Measurements from ENCODE around the gene CCDC117. TPM values are rescaled to one million over a fixed set of nuclear protein-coding genes. Genes with fewer than 3 reads are reported as not detected.

Gene CCDC117
- total RNA-seq, 1 donor from 2014 or later, result 8.4 TPM

- no peak for FAIRE-seq
- TF ChIP-seq, protein P1, sequence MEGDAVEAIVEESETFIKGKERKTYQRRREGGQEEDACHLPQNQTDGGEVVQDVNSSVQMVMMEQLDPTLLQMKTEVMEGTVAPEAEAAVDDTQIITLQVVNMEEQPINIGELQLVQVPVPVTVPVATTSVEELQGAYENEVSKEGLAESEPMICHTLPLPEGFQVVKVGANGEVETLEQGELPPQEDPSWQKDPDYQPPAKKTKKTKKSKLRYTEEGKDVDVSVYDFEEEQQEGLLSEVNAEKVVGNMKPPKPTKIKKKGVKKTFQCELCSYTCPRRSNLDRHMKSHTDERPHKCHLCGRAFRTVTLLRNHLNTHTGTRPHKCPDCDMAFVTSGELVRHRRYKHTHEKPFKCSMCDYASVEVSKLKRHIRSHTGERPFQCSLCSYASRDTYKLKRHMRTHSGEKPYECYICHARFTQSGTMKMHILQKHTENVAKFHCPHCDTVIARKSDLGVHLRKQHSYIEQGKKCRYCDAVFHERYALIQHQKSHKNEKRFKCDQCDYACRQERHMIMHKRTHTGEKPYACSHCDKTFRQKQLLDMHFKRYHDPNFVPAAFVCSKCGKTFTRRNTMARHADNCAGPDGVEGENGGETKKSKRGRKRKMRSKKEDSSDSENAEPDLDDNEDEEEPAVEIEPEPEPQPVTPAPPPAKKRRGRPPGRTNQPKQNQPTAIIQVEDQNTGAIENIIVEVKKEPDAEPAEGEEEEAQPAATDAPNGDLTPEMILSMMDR (IDR thresholded peaks at IDR 0.05; ENCODE audit: insufficient read depth, low read length, severe bottlenecking), result no peak
- no peak for DNase-seq (ENCODE audit: low read depth)
- H3K36me3 ChIP-seq (ENCODE audit: control insufficient read depth, insufficient read depth, low read length), result no peaks in the 10 kb centered on the region
- no peaks in the 10 kb centered on the region for H3K27me3 ChIP-seq (ENCODE audit: control insufficient read depth, insufficient read depth, low read length)
- no peak overlapping the region for H3K4me3 ChIP-seq (ENCODE audit: low read depth, low read length)
These were observed 65.1 kb downstream of the CCDC117 start for GRCh38 chr22:28837640-28838039.

Other genes with a start within 250 kb of the CCDC117 start
- 1.3 and 1.8 TPM in 2 replicates for gene TTC28, start 92.9 kb upstream of the CCDC117 start, total RNA-seq
- gene CHEK2, start 30.9 kb upstream of the CCDC117 start, total RNA-seq, result 6.3 and 8.1 TPM in 2 replicates
- 12.5 and 24.7 TPM in 2 replicates for gene HSCB, start 30.7 kb upstream of the CCDC117 start, total RNA-seq
- gene XBP1, start 27.9 kb downstream of the CCDC117 start, total RNA-seq, result 225 and 250 TPM in 2 replicates
- 3.4 and 3.7 TPM in 2 replicates for gene ZNRF3, start 110.9 kb downstream of the CCDC117 start, total RNA-seq